ENCODE data around the gene ENPP4. TPM values are rescaled to one million over a fixed set of nuclear protein-coding genes. Genes with fewer than 3 reads are reported as not detected.

Gene ENPP4, protein sequence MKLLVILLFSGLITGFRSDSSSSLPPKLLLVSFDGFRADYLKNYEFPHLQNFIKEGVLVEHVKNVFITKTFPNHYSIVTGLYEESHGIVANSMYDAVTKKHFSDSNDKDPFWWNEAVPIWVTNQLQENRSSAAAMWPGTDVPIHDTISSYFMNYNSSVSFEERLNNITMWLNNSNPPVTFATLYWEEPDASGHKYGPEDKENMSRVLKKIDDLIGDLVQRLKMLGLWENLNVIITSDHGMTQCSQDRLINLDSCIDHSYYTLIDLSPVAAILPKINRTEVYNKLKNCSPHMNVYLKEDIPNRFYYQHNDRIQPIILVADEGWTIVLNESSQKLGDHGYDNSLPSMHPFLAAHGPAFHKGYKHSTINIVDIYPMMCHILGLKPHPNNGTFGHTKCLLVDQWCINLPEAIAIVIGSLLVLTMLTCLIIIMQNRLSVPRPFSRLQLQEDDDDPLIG
- total RNA-seq = 0.36 and 0.97 TPM in 2 replicates

DNA sequence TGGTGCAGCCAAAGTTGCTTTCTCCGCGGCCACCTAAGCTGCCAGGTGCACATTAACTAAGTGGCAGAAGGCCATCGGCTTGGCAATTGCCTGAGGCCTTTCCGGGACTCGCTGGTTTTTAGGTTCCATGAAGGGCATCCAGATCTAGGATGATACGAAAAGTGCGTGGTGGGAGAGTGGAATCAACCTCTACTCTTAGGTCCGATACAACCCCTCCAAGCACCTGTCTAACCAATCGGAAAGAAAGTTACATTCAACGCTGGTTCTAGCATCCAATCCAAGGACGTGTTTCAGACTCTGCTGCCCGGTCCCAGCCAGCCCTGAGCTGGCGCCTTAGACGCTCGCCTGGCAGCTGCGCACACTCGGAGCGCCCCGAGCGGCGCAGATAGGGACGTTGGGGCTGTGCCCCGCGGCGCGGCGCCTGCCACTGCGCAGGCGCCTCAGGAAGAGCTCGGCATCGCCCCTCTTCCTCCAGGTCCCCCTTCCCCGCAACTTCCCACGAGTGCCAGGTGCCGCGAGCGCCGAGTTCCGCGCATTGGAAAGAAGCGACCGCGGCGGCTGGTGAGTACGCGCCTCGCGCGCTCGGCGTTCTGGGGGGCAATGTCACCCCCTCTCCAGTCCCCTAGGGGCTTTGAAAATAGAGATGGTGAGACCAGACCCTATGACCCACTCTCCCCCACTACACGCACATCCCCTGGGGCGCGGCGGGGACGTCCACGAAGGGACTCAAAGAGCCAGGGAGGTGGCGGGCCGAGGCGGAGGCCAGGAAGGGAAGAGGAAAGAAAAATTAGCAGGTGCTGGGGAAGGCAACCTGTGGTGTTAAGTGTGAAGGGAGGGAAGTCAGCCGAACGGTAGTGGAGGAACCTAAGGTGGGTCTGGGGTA is at the start of gene ENPP4:
Gene ENPP4 (plus strand): TSS at position 361 of the 883 bp plus-strand sequence. CDS start 9,595 bp downstream, outside the sequence.

DNA sequence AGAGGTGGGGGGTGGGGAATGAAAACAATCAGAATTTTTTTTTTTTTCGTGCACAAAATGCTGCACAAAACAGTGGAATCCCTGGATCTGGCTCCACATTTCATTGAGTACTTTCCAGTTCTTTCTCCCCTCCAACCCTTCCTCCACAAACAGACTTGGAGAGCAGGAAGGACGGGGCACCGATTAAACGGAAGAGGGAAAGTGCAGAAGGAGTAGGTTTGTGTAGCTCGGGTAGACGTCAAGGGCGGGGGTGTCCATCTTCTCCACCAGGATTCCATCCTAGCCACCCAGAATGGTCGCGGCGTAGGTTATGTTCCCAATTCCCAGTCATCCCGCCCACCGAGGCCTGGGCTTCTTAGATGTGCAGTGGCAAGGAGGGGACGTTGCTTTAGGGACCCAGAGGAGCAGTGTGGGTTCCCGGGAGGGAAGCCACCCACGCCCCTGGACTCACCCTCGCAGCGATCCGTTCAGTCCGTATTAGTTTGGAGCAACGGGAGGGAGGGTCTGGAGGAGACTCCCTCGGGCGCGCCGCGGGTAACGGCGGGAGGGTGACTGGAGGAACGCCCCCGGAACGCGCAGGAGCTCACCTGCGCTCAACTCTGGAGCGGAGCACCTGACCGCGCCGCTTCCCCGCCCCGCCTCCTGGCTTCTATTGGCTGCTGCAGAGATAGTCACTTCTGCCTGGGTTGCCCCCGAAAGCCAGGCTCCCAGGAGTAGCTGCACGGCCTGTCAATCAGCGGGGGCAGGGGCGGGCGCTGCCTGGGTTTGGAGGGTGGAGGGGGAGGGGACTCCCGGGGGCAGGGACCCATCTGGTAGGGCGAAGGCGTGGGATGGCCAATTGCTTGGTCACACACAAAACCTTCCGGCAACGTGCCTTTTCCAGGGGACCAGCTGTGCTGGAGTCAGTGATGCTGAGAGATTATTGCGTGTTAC is 40.8 kb downstream of the ENPP4 start, which contains the start of gene ENPP5:
Gene ENPP5 (minus strand): TSS at position 624 of the 933 bp plus-strand sequence. CDS start 2,718 bp downstream, outside the sequence.

Other genes starting within 250 kb of the ENPP4 start
- 0.16 TPM in 1 of 2 replicates, not detected in the other for gene CLIC5, start 114.1 kb upstream of the ENPP4 start, total RNA-seq
- gene ENPP5, start 41.0 kb downstream of the ENPP4 start, total RNA-seq = 0.24 and 0.65 TPM in 2 replicates